Islet of Langerhans (tissue), 1 donor: Measurements from ENCODE around the gene ATP2A3.

Source experiments
- FAIRE-seq: peaks from one replicate; lab custom pipeline; 2011; peaks lifted over from hg19 to GRCh38; lab: Jason Lieb, UNC

ATP2A3 gene

GRCh38 chr17:3910420-3911270 lies 53.6 kb downstream of the ATP2A3 start:
- no peak for FAIRE-seq

GRCh38 chr17:3909257-3909656 lies 55.0 kb downstream of the ATP2A3 start:
- FAIRE-seq = no peak

- FAIRE-seq = no peak
These were observed 56.6 kb downstream of the ATP2A3 start for GRCh38 chr17:3907483-3908216.

GRCh38 chr17:3906881-3907280 lies 57.4 kb downstream of the ATP2A3 start:
- no peak for FAIRE-seq

GRCh38 chr17:3905017-3905520 lies 59.2 kb downstream of the ATP2A3 start:
- no peak for FAIRE-seq

- FAIRE-seq = no peak
These were observed 59.7 kb downstream of the ATP2A3 start for GRCh38 chr17:3904501-3904900.

GRCh38 chr17:3903881-3904290 lies 60.4 kb downstream of the ATP2A3 start:
- FAIRE-seq = no peak

GRCh38 chr17:3903051-3903825 lies 61.0 kb downstream of the ATP2A3 start:
- FAIRE-seq = no peak

- FAIRE-seq = no peak
These were observed 63.6 kb downstream of the ATP2A3 start for GRCh38 chr17:3900646-3901045.

- FAIRE-seq = no peak
These were observed 66.5 kb downstream of the ATP2A3 start for GRCh38 chr17:3897731-3898130.

- FAIRE-seq = no peak
These were observed 67.3 kb downstream of the ATP2A3 start for GRCh38 chr17:3896968-3897235.

GRCh38 chr17:3896108-3896967 lies 67.9 kb downstream of the ATP2A3 start:
- FAIRE-seq = no peak

- FAIRE-seq = no peak
These were observed 68.9 kb downstream of the ATP2A3 start for GRCh38 chr17:3895354-3895753.

GRCh38 chr17:3894911-3895343 lies 69.3 kb downstream of the ATP2A3 start:
- no peak for FAIRE-seq

GRCh38 chr17:3894188-3894587 lies 70.0 kb downstream of the ATP2A3 start:
- FAIRE-seq = no peak

- FAIRE-seq = no peak
These were observed 70.5 kb downstream of the ATP2A3 start for GRCh38 chr17:3893720-3894116.

- FAIRE-seq = no peak
These were observed 71.1 kb downstream of the ATP2A3 start, which contains the start of gene CAMKK1 for GRCh38 chr17:3893003-3893719. TSS of gene CAMKK1 (minus strand) at chr17:3893053. CDS start at chr17:3885687, 7,366 bp downstream.

GRCh38 chr17:3892095-3892998 lies 71.9 kb downstream of the ATP2A3 start:
- FAIRE-seq = no peak

- no peak for FAIRE-seq
These were observed 72.6 kb downstream of the ATP2A3 start for GRCh38 chr17:3891626-3892094.

- FAIRE-seq = no peak
These were observed 73.4 kb downstream of the ATP2A3 start for GRCh38 chr17:3890878-3891219.
